ENCODE measurements around the gene NTM. TPM values are rescaled to one million over a fixed set of nuclear protein-coding genes. Genes with fewer than 3 reads are reported as not detected.

Gene NTM
- total RNA-seq, 1 experiment from 2014 or later = 9.9 TPM

GRCh38 chr11:131685206-131685605 is 314.8 kb downstream of the NTM start:
- no peak overlapping the region for H3K27ac ChIP-seq (ENCODE audit: insufficient read length, low read depth, low read length)
- peaks cover 7 to 15% of the 10 kb centered on the region in 2 experiments; a peak in 3 of 4 replicates for H3K4me1 Mint-ChIP-seq
- H3T11ph ChIP-seq (ENCODE audit: low read length) = no peak overlapping the region
- no peaks in the 10 kb centered on the region for H3K36me3 Mint-ChIP-seq (ENCODE audit: insufficient read depth in 1 of 3, low read depth in 3 of 3)
- H2BK120ac ChIP-seq (ENCODE audit: low read depth, low read length, poor library complexity, severe bottlenecking) = no peak overlapping the region
- peak overlapping the region in 1 of 3 experiments; percentile 66; a peak in 1 of 7 replicates for H3K27ac Mint-ChIP-seq
- no peaks in the 10 kb centered on the region for H3K27me3 ChIP-seq (ENCODE audit: insufficient read depth, low read length)
- no peak overlapping the region for H3K4ac ChIP-seq (ENCODE audit: low read depth, low read length)
- peaks cover 22% of the 10 kb centered on the region for H3K27me3 Mint-ChIP-seq (ENCODE audit: low read depth)
- H2BK12ac ChIP-seq (ENCODE audit: insufficient read length, low read depth, low read length) = no peak overlapping the region
- H3K56ac ChIP-seq (ENCODE audit: insufficient read length, low read depth, low read length) = no peak overlapping the region
- DNase-seq = no peak
- no peak overlapping the region for H2BK15ac ChIP-seq (ENCODE audit: low read depth, low read length)
- WGBS (ENCODE audit: extremely low coverage, insufficient read length, low lambda C conversion rate) = no CpG with 5 or more reads among the region's 6 CpGs
- TF ChIP-seq CTCF (conservative IDR thresholded peaks at IDR 0.05) = no peak
- no peak overlapping the region for H3K4me3 Mint-ChIP-seq
- no peak overlapping the region for H2BK5ac ChIP-seq (ENCODE audit: insufficient read length, low read length)
- no peak overlapping the region for H4K5ac ChIP-seq (ENCODE audit: insufficient read length, low read depth, low read length)
- H3K14ac ChIP-seq (ENCODE audit: insufficient read depth, low read length) = no peak overlapping the region
- no peak overlapping the region for H2AFZ ChIP-seq (ENCODE audit: low read length)
- H4K91ac ChIP-seq (ENCODE audit: insufficient read length, low read depth, low read length) = no peak overlapping the region
- no peaks in the 10 kb centered on the region for H4K20me1 ChIP-seq (ENCODE audit: control insufficient read depth, insufficient read depth, insufficient read length)
- no peak overlapping the region for H2BK20ac ChIP-seq (ENCODE audit: low read depth, low read length, poor library complexity, severe bottlenecking)
- H4K8ac ChIP-seq (replicated peaks; ENCODE audit: insufficient read length, low read depth, low read length) = no peak overlapping the region
- H2AK5ac ChIP-seq (ENCODE audit: insufficient read length, low read length) = no peak overlapping the region
- peaks cover 6% of the 10 kb centered on the region for H3K23me2 ChIP-seq (ENCODE audit: insufficient read length, low read depth, low read length, poor library complexity, severe bottlenecking)
- H3K18ac ChIP-seq (ENCODE audit: insufficient read length, low read depth, low read length) = no peak overlapping the region
- no peak overlapping the region for H3K9ac ChIP-seq (ENCODE audit: extremely low read depth, insufficient read length, low read length)
- no peaks in the 10 kb centered on the region for H3K9me3 Mint-ChIP-seq
- no peak overlapping the region for H3K4me2 ChIP-seq (ENCODE audit: insufficient read depth, insufficient read length, low read length)
- no peaks in the 10 kb centered on the region for H3K9me3 ChIP-seq (ENCODE audit: control insufficient read depth, low read depth, low read length)
- H3K4me1 ChIP-seq (ENCODE audit: insufficient read depth, low read length) = no peaks in the 10 kb centered on the region
- no peak overlapping the region for H3K23ac ChIP-seq (ENCODE audit: insufficient read length, low read depth, low read length)
- no peaks in the 10 kb centered on the region for H3K79me2 ChIP-seq (ENCODE audit: insufficient read depth, low read length)
- H3K79me1 ChIP-seq (ENCODE audit: insufficient read depth, low read depth, low read length, poor library complexity, severe bottlenecking) = no peaks in the 10 kb centered on the region
